Erythroblast (primary cell): ENCODE measurements around the gene JSRP1.

Source experiments
- GATA1 ChIP-seq: IDR thresholded peaks from 2 replicates; pipeline ENCODE4 v1.6.1; 2011; ENCODE audit warnings: low read depth, mild to moderate bottlenecking, control low read depth, low read length, moderate library complexity
- POLR2A ChIP-seq: IDR thresholded peaks from 2 replicates; pipeline ENCODE4 v1.6.1; 2011; ENCODE audit warnings: mild to moderate bottlenecking, low read length

DNA sequence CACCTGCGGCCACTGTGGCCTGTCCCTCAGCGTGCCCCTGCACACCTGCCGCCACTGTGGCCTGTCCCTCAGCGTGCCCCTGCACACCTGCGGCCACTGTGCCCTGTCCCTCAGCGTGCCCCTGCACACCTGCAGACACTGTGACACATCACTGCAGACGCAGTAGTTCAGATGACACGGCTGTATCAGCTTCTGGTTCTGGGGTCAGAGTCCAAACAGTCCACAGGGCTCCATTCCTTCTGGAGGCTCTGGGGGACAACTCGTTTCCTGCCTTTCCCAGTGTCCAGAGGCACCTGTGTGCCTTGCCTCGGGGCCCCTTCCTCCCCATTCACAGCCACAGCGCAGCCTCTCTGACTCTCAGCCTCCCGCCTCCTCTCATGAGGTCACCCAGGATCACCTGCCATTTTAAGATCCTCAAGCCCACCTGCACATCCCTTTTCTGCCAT, 14.1 kb downstream of the JSRP1 start:
- TF ChIP-seq POLR2A: no peak
- TF ChIP-seq GATA1: no peak
